H9 (cell line): ENCODE results near the gene BAHD1. TPM values are rescaled to one million over a fixed set of nuclear protein-coding genes. Genes with fewer than 3 reads are reported as not detected.

Experiments
- DNase-seq: peaks from one replicate; pipeline ENCODE4 v3.0.0-alpha.2; 2017
- H2AFZ ChIP-seq: one replicate; pipeline ENCODE4 v1.6.1; 2013; ENCODE audit warnings: mild to moderate bottlenecking, low read length, control low read depth, moderate library complexity
- H2AK5ac ChIP-seq: 2 replicates; pipeline ENCODE4 v1.6.1; 2013; ENCODE audit warnings: low read length, control low read depth, mixed read lengths; ENCODE audit not compliant: insufficient read length
- H2BK120ac ChIP-seq: one replicate; pipeline ENCODE4 v1.6.1; 2013; ENCODE audit warnings: low read depth, mild to moderate bottlenecking, low read length, control low read depth, inconsistent platforms; ENCODE audit not compliant: poor library complexity, severe bottlenecking
- H2BK12ac ChIP-seq: 2 replicates; pipeline ENCODE4 v1.6.1; 2013; ENCODE audit warnings: low read length, control low read depth, mixed read lengths, low read depth; ENCODE audit not compliant: insufficient read length
- H2BK15ac ChIP-seq: 2 replicates; pipeline ENCODE4 v1.6.1; 2013; ENCODE audit warnings: low read depth, low read length, control low read depth
- H2BK20ac ChIP-seq: one replicate; pipeline ENCODE4 v1.6.1; 2013; ENCODE audit warnings: low read depth, mild to moderate bottlenecking, low read length, control low read depth, inconsistent platforms; ENCODE audit not compliant: poor library complexity, severe bottlenecking
- H2BK5ac ChIP-seq: 2 replicates; pipeline ENCODE4 v1.6.1; 2013; ENCODE audit warnings: low read length, control low read depth, mixed read lengths; ENCODE audit not compliant: insufficient read length
- H3K14ac ChIP-seq: 2 replicates; pipeline ENCODE4 v1.6.1; 2013; ENCODE audit warnings: low read length, control low read depth; ENCODE audit not compliant: insufficient read depth
- H3K18ac ChIP-seq: 2 replicates; pipeline ENCODE4 v1.6.1; 2013; ENCODE audit warnings: low read depth, mild to moderate bottlenecking, mixed read lengths, low read length, control low read depth; ENCODE audit not compliant: insufficient read length
- H3K23ac ChIP-seq: 2 replicates; pipeline ENCODE4 v1.6.1; 2013; ENCODE audit warnings: low read length, control low read depth, mixed read lengths, low read depth; ENCODE audit not compliant: insufficient read length
- H3K23me2 ChIP-seq: 2 replicates; pipeline ENCODE4 v1.6.1; 2013; ENCODE audit warnings: low read depth, mild to moderate bottlenecking, mixed read lengths, low read length, control low read depth; ENCODE audit not compliant: insufficient read length, poor library complexity, severe bottlenecking
- H3K27ac ChIP-seq: 2 replicates; pipeline ENCODE4 v1.5.1; 2013; ENCODE audit warnings: low read length, control low read depth, mixed read lengths, low read depth; ENCODE audit not compliant: insufficient read length
- H3K27me3 ChIP-seq: 2 replicates; pipeline ENCODE4 v1.6.1; 2013; ENCODE audit warnings: low read length, control low read depth, inconsistent platforms; ENCODE audit not compliant: insufficient read depth
- H3K4ac ChIP-seq: 2 replicates; pipeline ENCODE4 v1.6.1; 2013; ENCODE audit warnings: low read depth, mild to moderate bottlenecking, control low read depth, inconsistent platforms, low read length, moderate library complexity
- H3K4me1 ChIP-seq: 2 replicates; pipeline ENCODE4 v1.6.1; 2013; ENCODE audit warnings: low read length, control low read depth, inconsistent platforms; ENCODE audit not compliant: insufficient read depth
- H3K4me2 ChIP-seq: 2 replicates; pipeline ENCODE4 v1.6.1; 2013; ENCODE audit warnings: low read length, control low read depth, mixed read lengths; ENCODE audit not compliant: insufficient read length, insufficient read depth
- H3K56ac ChIP-seq: 2 replicates; pipeline ENCODE4 v1.6.1; 2013; ENCODE audit warnings: low read depth, mild to moderate bottlenecking, mixed read lengths, low read length, control low read depth; ENCODE audit not compliant: insufficient read length
- H3K79me1 ChIP-seq: 2 replicates; pipeline ENCODE4 v1.6.1; 2013; ENCODE audit warnings: low read depth, mild to moderate bottlenecking, moderate library complexity, low read length, control low read depth, inconsistent platforms; ENCODE audit not compliant: insufficient read depth, poor library complexity, severe bottlenecking
- H3K79me2 ChIP-seq: 2 replicates; pipeline ENCODE4 v1.6.1; 2013; ENCODE audit warnings: low read length, control low read depth, inconsistent platforms; ENCODE audit not compliant: insufficient read depth
- H3K9ac ChIP-seq: 2 replicates; pipeline ENCODE4 v1.6.1; 2013; ENCODE audit warnings: low read length, control low read depth, mixed read lengths; ENCODE audit not compliant: insufficient read length; ENCODE audit errors: extremely low read depth
- H3K9me3 ChIP-seq: one replicate; pipeline ENCODE4 v1.6.1; 2013; ENCODE audit warnings: low read depth, low read length, inconsistent platforms; ENCODE audit not compliant: control insufficient read depth
- H3T11ph ChIP-seq: one replicate; pipeline ENCODE4 v1.6.1; 2013; ENCODE audit warnings: mild to moderate bottlenecking, low read length, control low read depth, inconsistent platforms
- H4K20me1 ChIP-seq: one replicate; pipeline ENCODE4 v1.6.1; 2013; ENCODE audit not compliant: control insufficient read depth, insufficient read length, insufficient read depth
- H4K5ac ChIP-seq: 2 replicates; pipeline ENCODE4 v1.6.1; 2013; ENCODE audit warnings: low read depth, mild to moderate bottlenecking, mixed read lengths, low read length, control low read depth; ENCODE audit not compliant: insufficient read length
- H4K8ac ChIP-seq: replicated peaks from 2 replicates; pipeline ENCODE4 v1.6.1; 2013; ENCODE audit warnings: low read length, control low read depth, mixed read lengths, low read depth; ENCODE audit not compliant: insufficient read length
- H4K91ac ChIP-seq: 2 replicates; pipeline ENCODE4 v1.6.1; 2013; ENCODE audit warnings: low read depth, mild to moderate bottlenecking, moderate library complexity, mixed read lengths, low read length, control low read depth; ENCODE audit not compliant: insufficient read length
- H3K27ac Mint-ChIP-seq, 3 experiments: 2 replicates in 2 of 3; 3 replicates in 1 of 3; pipeline ENCODE4 v1.8.0; 2020 to 2021; ENCODE audit warnings: mixed read lengths in 3 of 3, mild to moderate bottlenecking in 1 of 3, moderate library complexity in 1 of 3
- H3K27me3 Mint-ChIP-seq: 2 replicates; pipeline ENCODE4 v1.8.0; 2021; ENCODE audit warnings: low read depth, mild to moderate bottlenecking, moderate library complexity, mixed read lengths
- H3K36me3 Mint-ChIP-seq, 3 experiments: 2 replicates in 2 of 3; 3 replicates in 1 of 3; pipeline ENCODE4 v1.8.0; 2020 to 2021; ENCODE audit warnings: low read depth in 3 of 3, mixed read lengths in 3 of 3; ENCODE audit not compliant: insufficient read depth in 1 of 3
- H3K4me1 Mint-ChIP-seq, 2 experiments: 2 replicates each; pipeline ENCODE4 v1.8.0; 2020; ENCODE audit warnings: mixed read lengths in 2 of 2
- H3K4me3 Mint-ChIP-seq, 2 experiments: 2 replicates in 1 of 2; 3 replicates in 1 of 2; pipeline ENCODE4 v1.8.0; 2020 to 2021; ENCODE audit warnings: mild to moderate bottlenecking in 2 of 2, mixed read lengths in 2 of 2, moderate library complexity in 1 of 2
- H3K9me3 Mint-ChIP-seq, 2 experiments: 2 replicates in 1 of 2; 3 replicates in 1 of 2; pipeline ENCODE4 v1.8.0; 2020; ENCODE audit warnings: mild to moderate bottlenecking in 2 of 2, mixed read lengths in 2 of 2, moderate library complexity in 1 of 2
- WGBS: extraction: QIAGEN DNeasy Blood & Tissue Kit; methylation state at CpG from one replicate; pipeline ENCODE4 v1.1.7; 2013; ENCODE audit warnings: missing lambda C conversion rate, low lambda C conversion rate, mixed read lengths; ENCODE audit not compliant: insufficient read length; ENCODE audit errors: extremely low coverage; 5-methylcytosine and 5-hydroxymethylcytosine counted together
- total RNA-seq: library from RNA; stranded (reverse); gene quantifications from 2 replicates; pipeline ENCODE4 v1.2.1, GENCODE V29; 2021
- TF ChIP-seq, protein P1 (sequence below): fragments of 200-600 bp; sonication (generic); conservative IDR thresholded peaks from 3 replicates; pipeline ENCODE4 v1.8.0; 2021; ENCODE audit warnings: antibody characterized with exemption, mild to moderate bottlenecking

BAHD1 gene
- total RNA-seq, 1 experiment from 2014 or later = 54.1 TPM

DNA sequence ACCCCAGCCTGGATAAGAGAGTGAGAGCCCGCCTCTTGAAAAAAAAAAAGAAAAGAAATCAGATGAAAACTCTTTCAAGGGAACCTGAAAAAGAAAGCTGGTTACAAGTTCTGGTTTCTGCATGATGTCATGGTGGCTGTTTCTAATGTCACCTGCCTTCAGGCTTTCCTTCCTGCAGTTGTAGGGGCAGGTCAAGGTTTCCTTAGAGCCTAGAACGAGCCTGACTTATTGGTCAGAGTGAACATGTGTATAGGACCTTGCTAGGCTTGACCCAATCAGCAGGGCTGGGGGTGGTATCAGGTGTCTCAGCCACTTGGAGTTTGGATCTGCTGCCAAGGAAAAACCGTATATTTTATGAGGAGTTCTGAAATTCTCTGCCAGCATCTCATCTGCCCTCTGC is 31.4 kb upstream of the BAHD1 start:
- WGBS = no CpG with 5 or more reads among the region's 3 CpGs
- Histone ChIP-seq H3K23ac (no peak overlapping the region), H3K79me1 (peaks cover 7% of the 10 kb centered on the region), H3K79me2 (peaks cover 3% of the 10 kb centered on the region; the same call in 1 of the 2 replicates), H4K5ac (no peak overlapping the region), H2BK20ac (no peak overlapping the region), H3K27ac (no peak overlapping the region), H3K27me3 (no peaks in the 10 kb centered on the region), H3K18ac (no peak overlapping the region), H2AK5ac (no peak overlapping the region), H4K20me1 (no peaks in the 10 kb centered on the region), H2BK15ac (no peak overlapping the region), H3K4me1 (no peaks in the 10 kb centered on the region; the same call in 1 of the 2 replicates), H3K4me2 (no peak overlapping the region), H2BK12ac (no peak overlapping the region), H3K9ac (no peak overlapping the region), H3K56ac (no peak overlapping the region), H2BK5ac (no peak overlapping the region), H3K14ac (no peak overlapping the region), H2AFZ (no peak overlapping the region), H4K91ac (no peak overlapping the region), H2BK120ac (no peak overlapping the region), H4K8ac (no peak overlapping the region), H3K4ac (no peak overlapping the region), H3T11ph (no peak overlapping the region), H3K9me3 (no peaks in the 10 kb centered on the region), H3K23me2 (peaks cover 6% of the 10 kb centered on the region)
- TF ChIP-seq, protein P1, sequence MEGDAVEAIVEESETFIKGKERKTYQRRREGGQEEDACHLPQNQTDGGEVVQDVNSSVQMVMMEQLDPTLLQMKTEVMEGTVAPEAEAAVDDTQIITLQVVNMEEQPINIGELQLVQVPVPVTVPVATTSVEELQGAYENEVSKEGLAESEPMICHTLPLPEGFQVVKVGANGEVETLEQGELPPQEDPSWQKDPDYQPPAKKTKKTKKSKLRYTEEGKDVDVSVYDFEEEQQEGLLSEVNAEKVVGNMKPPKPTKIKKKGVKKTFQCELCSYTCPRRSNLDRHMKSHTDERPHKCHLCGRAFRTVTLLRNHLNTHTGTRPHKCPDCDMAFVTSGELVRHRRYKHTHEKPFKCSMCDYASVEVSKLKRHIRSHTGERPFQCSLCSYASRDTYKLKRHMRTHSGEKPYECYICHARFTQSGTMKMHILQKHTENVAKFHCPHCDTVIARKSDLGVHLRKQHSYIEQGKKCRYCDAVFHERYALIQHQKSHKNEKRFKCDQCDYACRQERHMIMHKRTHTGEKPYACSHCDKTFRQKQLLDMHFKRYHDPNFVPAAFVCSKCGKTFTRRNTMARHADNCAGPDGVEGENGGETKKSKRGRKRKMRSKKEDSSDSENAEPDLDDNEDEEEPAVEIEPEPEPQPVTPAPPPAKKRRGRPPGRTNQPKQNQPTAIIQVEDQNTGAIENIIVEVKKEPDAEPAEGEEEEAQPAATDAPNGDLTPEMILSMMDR = no peak
- Mint-ChIP-seq H3K4me1 (peaks cover 17 to 22% of the 10 kb centered on the region in 2 experiments), H3K4me3 (no peak overlapping the region), H3K36me3 (peaks cover 46 to 69% (median 64%) of the 10 kb centered on the region in 3 experiments; a peak in 6 of 7 replicates), H3K9me3 (no peaks in the 10 kb centered on the region), H3K27me3 (no peaks in the 10 kb centered on the region), H3K27ac (no peak overlapping the region)
- no peak for DNase-seq
